HepG2 (cell line): ENCODE measurements around the gene CNNM4.

Experiments
- EZH2 ChIP-seq: conservative IDR thresholded peaks from 2 replicates; pipeline ENCODE4 v1.6.1; 2012; ENCODE audit warnings: mild to moderate bottlenecking, low read depth, low read length, moderate library complexity
- FOXK1 ChIP-seq: sonication (generic); formaldehyde crosslinking; IDR thresholded peaks from 2 replicates; pipeline ENCODE4 v1.4.0; 2020; ENCODE audit warnings: low read depth, missing genetic modification reagents, borderline replicate concordance
- MAFK ChIP-seq, 2 experiments: IDR thresholded peaks in 1 of 2; conservative IDR thresholded peaks in 1 of 2; 2 replicates each; pipeline ENCODE4 v1.6.1; 2011; ENCODE audit warnings: improper control_type of control experiment in 2 of 2, low read length in 2 of 2
- POLR2A ChIP-seq, 2 experiments: IDR thresholded peaks; 2 replicates each; pipeline ENCODE4 v1.6.1; 2011; ENCODE audit warnings: low read depth in 2 of 2, low read length in 2 of 2, mild to moderate bottlenecking in 1 of 2, moderate library complexity in 1 of 2; ENCODE audit not compliant: insufficient read depth in 1 of 2
- SIN3A ChIP-seq: IDR thresholded peaks from 2 replicates; pipeline ENCODE4 v1.6.1; 2011; ENCODE audit warnings: low read depth, mild to moderate bottlenecking, control low read depth, low read length, borderline replicate concordance
- SMARCC2 ChIP-seq: fragments of 450-650 bp; IDR thresholded peaks from 2 replicates; pipeline ENCODE4 v1.6.1; 2017; ENCODE audit warnings: antibody characterized with exemption, mild to moderate bottlenecking
- TCF7L2 ChIP-seq: IDR thresholded peaks from 2 replicates; pipeline ENCODE4 v1.6.1; 2011; ENCODE audit warnings: mild to moderate bottlenecking, low read depth, low read length, moderate library complexity
- TF ChIP-seq, protein P1 (sequence below): IDR thresholded peaks from 2 replicates; pipeline ENCODE4 v1.6.1; 2016; ENCODE audit warnings: missing genetic modification reagents, missing compliant biosample characterization
- TF ChIP-seq, protein P2 (sequence below): sonication (generic); formaldehyde crosslinking; IDR thresholded peaks from 2 replicates; pipeline ENCODE4 v1.4.0; 2020; ENCODE audit warnings: missing genetic modification reagents
- TF ChIP-seq, protein P3 (sequence below): sonication (generic); formaldehyde crosslinking; IDR thresholded peaks from 2 replicates; pipeline ENCODE4 v1.4.0; 2020; ENCODE audit warnings: missing genetic modification reagents
- TF ChIP-seq, protein P4 (sequence below): sonication (generic); formaldehyde crosslinking; IDR thresholded peaks from 2 replicates; pipeline ENCODE4 v1.4.0; 2020; ENCODE audit warnings: missing genetic modification reagents, borderline replicate concordance
- TF ChIP-seq, protein P5 (sequence below): sonication (generic); formaldehyde crosslinking; IDR thresholded peaks from 2 replicates; pipeline ENCODE4 v1.5.0; 2020; ENCODE audit warnings: missing genetic modification reagents

DNA sequence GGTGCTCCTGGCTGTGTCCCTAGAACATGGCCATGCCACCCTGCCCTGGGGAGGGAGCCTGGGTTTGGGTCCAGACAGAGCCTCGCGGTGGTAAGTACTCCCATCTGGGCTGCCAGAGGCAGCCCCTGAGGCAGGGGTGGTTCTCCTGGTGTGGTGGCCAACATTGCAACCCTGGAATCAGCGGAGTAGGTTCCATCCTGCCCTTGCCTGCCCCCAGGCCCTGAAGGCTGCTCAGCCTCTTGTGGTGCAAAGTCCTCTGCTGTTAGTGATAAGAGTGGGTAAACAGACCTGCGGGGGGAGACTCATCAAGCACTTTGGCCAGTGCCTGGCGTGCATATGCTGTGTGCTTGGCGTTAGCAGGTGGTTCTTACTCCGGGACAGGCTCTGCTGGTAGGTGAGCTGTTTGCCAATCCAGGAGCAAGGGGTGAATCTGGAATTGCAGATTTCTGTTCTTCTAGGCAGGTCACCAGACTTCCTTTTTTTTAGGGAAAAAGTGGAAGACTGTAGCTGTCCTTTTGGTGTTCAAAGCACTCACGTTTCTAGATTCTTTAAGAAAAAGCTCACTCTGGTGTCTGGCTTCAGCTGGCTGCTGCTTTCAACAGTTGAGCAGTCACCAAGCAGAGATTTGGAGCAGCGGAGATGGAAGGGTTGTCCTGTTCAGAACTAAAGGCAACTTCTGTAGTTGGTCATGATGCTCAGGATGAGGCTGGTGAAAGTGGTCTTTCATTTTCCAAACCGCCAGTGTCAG is 58.6 kb downstream of the CNNM4 start:
- no peak for TF ChIP-seq TCF7L2
- TF ChIP-seq SMARCC2: no peak
- TF ChIP-seq, protein P1, sequence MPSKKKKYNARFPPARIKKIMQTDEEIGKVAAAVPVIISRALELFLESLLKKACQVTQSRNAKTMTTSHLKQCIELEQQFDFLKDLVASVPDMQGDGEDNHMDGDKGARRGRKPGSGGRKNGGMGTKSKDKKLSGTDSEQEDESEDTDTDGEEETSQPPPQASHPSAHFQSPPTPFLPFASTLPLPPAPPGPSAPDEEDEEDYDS (CRISPR knock-in tag): peak; percentile 73
- TF ChIP-seq EZH2: no peak
- TF ChIP-seq SIN3A: peak; percentile 94; the same call in 1 of the 2 replicates
- TF ChIP-seq POLR2A (IDR thresholded peaks at IDR 0.05; ENCODE audit: insufficient read depth in 1 of 2, low read depth in 2 of 2, low read length in 2 of 2): peak in 1 of 2 experiments; percentile 53; a peak in 2 of 4 replicates
- TF ChIP-seq, protein P2, sequence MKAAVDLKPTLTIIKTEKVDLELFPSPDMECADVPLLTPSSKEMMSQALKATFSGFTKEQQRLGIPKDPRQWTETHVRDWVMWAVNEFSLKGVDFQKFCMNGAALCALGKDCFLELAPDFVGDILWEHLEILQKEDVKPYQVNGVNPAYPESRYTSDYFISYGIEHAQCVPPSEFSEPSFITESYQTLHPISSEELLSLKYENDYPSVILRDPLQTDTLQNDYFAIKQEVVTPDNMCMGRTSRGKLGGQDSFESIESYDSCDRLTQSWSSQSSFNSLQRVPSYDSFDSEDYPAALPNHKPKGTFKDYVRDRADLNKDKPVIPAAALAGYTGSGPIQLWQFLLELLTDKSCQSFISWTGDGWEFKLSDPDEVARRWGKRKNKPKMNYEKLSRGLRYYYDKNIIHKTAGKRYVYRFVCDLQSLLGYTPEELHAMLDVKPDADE (CRISPR knock-in tag): no peak
- TF ChIP-seq, protein P3, sequence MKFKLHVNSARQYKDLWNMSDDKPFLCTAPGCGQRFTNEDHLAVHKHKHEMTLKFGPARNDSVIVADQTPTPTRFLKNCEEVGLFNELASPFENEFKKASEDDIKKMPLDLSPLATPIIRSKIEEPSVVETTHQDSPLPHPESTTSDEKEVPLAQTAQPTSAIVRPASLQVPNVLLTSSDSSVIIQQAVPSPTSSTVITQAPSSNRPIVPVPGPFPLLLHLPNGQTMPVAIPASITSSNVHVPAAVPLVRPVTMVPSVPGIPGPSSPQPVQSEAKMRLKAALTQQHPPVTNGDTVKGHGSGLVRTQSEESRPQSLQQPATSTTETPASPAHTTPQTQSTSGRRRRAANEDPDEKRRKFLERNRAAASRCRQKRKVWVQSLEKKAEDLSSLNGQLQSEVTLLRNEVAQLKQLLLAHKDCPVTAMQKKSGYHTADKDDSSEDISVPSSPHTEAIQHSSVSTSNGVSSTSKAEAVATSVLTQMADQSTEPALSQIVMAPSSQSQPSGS (CRISPR knock-in tag): peak; percentile 83; the same call in 1 of the 2 replicates
- TF ChIP-seq, protein P4, sequence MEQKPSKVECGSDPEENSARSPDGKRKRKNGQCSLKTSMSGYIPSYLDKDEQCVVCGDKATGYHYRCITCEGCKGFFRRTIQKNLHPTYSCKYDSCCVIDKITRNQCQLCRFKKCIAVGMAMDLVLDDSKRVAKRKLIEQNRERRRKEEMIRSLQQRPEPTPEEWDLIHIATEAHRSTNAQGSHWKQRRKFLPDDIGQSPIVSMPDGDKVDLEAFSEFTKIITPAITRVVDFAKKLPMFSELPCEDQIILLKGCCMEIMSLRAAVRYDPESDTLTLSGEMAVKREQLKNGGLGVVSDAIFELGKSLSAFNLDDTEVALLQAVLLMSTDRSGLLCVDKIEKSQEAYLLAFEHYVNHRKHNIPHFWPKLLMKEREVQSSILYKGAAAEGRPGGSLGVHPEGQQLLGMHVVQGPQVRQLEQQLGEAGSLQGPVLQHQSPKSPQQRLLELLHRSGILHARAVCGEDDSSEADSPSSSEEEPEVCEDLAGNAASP (CRISPR knock-in tag): peak; percentile 99
- TF ChIP-seq MAFK (conservative IDR thresholded peaks at IDR 0.05 in 1 of 2, IDR thresholded peaks at IDR 0.05 in 1 of 2; ENCODE audit: low read length in 2 of 2): 0 out of 4 replicates have a peak, but pooled peaks of 1 of the 2 experiments have one; percentile 7
- peak; percentile 92 for TF ChIP-seq FOXK1 (CRISPR knock-in tag)
- TF ChIP-seq, protein P5, sequence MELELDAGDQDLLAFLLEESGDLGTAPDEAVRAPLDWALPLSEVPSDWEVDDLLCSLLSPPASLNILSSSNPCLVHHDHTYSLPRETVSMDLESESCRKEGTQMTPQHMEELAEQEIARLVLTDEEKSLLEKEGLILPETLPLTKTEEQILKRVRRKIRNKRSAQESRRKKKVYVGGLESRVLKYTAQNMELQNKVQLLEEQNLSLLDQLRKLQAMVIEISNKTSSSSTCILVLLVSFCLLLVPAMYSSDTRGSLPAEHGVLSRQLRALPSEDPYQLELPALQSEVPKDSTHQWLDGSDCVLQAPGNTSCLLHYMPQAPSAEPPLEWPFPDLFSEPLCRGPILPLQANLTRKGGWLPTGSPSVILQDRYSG: no peak; the same call in 1 of the 2 replicates
